HG02678 (cell line): ENCODE data around the gene ACOT4.
"Not testable (repeated sequence)": the region's sequence is repeated elsewhere in the genome, so short reads cannot be mapped to it uniquely, and the experiment has no call there.

ENCODE experiments used
- ATAC-seq: cut with Tn5 transposase; IDR thresholded peaks from one replicate; pipeline ENCODE4 v1.9.1; 2021; ENCODE audit warnings: mild to moderate bottlenecking, moderate library complexity; ENCODE audit not compliant: unreplicated experiment

Gene ACOT4, protein sequence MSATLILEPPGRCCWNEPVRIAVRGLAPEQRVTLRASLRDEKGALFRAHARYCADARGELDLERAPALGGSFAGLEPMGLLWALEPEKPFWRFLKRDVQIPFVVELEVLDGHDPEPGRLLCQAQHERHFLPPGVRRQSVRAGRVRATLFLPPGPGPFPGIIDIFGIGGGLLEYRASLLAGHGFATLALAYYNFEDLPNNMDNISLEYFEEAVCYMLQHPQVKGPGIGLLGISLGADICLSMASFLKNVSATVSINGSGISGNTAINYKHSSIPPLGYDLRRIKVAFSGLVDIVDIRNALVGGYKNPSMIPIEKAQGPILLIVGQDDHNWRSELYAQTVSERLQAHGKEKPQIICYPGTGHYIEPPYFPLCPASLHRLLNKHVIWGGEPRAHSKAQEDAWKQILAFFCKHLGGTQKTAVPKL

GRCh38 chr14:73591690-73592449 lies at the start of gene ACOT4:
Gene ACOT4 (plus strand): TSS chr14:73591873. CDS start chr14:73591960, 87 bp downstream.
- ATAC-seq: peak; percentile 64

DNA sequence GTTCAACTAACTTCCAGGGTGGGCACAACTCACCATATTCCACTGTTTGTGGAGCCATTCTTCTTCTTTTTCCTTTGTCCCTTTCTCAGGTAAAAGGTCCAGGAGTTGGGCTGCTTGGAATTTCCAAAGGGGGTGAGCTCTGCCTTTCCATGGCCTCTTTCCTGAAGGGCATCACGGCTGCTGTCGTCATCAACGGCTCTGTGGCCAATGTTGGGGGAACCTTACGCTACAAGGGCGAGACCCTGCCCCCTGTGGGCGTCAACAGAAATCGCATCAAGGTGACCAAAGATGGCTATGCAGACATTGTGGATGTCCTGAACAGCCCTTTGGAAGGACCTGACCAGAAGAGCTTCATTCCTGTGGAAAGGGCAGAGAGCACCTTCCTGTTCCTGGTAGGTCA lies 48.7 kb upstream of the ACOT4 start:
- not testable (repeated sequence) for ATAC-seq

GRCh38 chr14:73545353-73545752 lies 46.3 kb upstream of the ACOT4 start:
- not testable (repeated sequence) for ATAC-seq

DNA sequence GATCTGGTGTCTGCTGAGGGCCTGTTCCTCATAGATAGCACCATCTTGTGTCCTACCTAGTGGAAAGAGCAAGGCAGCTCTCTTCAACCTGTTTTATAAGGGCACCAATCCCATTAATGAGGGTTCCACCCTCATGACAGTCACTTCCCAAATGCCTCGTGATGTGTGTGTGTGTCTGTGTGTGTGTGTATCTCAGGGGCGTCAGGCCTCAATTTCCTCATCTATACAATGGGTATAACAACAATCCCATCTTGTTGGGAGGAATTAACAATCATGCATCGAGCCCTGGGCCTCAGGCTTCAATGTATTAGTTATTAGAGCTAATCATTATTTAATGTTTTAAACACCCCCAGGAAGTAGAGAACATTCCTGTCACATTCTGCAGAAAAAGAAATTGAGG lies 42.6 kb upstream of the ACOT4 start:
- not testable (repeated sequence) for ATAC-seq

DNA sequence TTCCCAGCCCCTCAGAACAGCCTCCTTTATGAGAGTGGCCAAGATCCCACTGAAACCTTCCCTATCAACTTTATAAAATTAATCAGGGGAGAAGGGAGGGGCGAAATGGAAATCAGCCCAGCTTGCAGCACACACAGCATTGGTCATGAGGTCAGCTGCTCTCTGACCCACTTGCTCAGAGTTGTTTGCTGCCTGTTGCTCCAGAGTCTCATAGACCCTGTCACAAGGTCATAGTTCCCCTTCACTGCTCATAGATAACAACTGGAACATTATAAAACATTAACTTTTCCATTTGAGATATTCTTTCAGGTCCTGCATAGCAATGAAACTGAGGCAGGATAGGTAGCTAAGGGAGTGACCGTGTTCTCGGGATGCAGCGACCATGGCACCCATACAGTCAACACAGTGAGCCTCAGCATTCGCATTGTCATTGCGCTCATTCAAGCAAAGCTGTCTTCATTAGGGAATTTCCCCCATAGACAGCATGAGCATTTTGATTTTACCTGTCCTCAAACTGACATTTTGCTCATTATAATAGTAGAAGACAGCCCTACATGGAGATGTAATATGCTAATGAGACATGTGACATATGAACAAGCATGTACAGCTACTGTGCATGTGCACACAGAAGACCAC lies 41.7 kb upstream of the ACOT4 start:
- not testable (repeated sequence) for ATAC-seq

- ATAC-seq: no peak
Observed at GRCh38 chr14:73553845-73554244, 37.8 kb upstream of the ACOT4 start.

- ATAC-seq: not testable (repeated sequence)
Observed at GRCh38 chr14:73557201-73557600, 34.5 kb upstream of the ACOT4 start.

DNA sequence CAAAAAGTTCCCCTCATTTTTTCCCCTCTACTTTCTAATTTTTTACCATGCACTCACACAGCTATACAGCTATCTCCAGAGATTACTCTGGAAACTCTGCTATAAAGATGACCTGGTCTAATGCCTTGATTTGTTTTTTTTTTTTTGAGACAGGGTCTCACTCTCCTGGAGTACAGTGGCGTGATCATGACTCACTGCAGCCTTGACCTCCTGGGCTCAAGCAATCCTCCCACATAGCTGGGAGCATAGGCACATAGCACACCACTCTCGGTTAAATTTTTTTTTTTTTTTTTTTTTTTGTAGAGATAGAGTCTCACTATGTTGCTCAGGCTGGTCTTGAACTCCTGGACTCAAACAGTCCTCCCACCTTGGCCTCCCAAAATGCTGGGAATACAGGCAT lies 33.4 kb upstream of the ACOT4 start:
- ATAC-seq: not testable (repeated sequence)

DNA sequence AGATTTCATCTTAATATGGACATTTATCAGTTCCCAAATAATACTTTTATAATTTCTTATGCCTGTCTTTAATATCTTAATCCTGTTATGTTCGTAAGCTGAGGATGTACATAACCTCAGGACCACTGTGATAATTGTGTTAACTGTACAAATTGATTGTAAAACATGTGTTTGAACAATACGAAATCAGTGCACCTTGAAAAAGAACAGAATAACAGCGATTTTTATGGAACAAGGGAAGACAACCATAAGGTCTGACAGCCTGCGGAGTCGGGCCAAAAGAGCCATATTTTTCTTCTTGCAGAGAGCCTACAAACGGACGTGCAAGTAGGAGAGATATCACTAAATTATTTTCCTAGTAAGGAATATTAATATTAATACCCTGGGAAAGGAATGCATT lies 29.4 kb upstream of the ACOT4 start:
- not testable (repeated sequence) for ATAC-seq

- not testable (repeated sequence) for ATAC-seq
Observed at GRCh38 chr14:73562696-73563095, 29.0 kb upstream of the ACOT4 start.

DNA sequence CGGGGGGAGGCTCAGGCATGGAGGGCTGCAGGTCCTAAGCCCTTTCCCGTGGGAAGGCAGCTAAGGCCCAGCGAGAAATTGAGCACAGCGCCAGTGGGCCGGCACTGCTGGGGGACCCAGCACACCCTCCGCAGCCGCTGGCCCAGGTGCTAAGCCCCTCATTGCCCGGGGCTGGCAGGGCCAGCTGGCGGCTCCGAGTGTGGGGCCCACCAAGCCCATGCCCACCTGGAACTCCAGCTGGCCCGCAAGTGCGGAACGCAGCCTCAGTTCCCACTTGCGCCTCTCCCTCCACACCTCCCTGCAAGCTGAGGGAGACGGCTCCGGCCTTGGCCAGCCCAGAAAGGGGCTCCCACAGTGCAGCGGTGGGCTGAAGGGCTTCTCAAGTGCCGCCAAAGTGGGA lies 25.2 kb upstream of the ACOT4 start:
- ATAC-seq: not testable (repeated sequence)

DNA sequence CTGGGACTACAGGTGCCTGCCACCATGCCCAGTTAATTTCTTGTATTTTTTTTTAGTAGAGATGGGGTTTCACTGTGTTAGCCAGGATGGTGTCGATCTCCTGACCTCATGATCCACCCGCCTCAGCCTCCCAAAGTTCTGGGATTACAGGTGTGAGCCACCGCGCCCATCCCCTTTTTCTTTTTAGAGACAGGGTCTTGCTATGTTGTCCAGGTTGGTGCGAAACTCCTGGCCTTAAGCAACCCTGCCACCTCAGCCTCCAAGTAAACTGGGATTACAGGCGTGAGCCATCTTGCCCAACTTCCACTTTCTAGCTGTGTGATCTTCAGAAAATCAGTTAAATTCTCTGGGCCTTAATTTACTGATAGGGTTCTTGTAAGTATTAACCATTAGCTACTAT lies 24.7 kb upstream of the ACOT4 start:
- not testable (repeated sequence) for ATAC-seq

GRCh38 chr14:73567358-73567757 lies 24.3 kb upstream of the ACOT4 start:
- ATAC-seq: no peak

DNA sequence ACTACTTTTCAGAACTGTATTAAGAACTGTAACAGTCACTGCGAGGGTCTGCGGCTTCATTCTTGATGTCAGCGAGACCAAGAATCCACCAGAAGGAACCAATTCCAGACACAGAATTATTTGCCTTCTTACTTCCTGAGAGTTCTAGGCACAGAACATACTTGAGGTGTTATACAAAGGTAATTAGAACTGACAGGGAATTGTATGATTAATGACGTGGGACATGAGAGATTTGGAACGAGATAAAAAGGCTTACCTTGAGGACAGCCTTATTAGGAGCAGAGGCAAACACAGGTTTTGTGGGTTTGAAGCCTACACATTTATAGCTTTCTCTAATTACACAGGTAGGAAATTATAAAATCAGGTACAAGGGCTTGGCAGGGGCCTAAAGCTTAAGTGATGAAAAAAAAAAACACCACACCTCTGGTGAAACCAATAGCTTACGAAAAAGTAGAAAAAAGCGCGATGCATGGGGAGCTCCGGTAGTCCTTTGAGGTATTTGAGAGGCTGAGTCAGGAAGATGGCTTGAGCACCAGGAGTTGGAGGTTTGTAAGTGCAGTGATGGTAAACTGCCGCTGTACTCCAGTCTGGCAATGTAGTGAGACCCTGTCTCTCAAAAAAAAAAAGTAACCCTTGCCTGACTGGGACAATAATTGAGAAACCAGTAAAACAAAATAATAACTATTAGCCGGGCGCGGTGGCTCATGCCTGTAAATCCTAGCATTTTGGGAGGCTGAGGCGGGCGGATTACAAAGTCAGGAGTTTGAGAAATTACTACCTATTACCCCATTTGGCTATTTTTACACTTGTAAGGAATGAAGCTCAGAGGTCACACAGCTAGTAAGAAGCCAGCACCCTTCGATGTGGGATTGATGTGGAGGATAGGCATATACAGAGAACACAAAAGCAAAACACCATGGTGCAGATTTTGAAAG lies 23.5 kb upstream of the ACOT4 start:
- no peak for ATAC-seq

- not testable (repeated sequence) for ATAC-seq
Observed at GRCh38 chr14:73568886-73569184, 22.8 kb upstream of the ACOT4 start.

- peak; percentile 64 for ATAC-seq
Observed at GRCh38 chr14:73569185-73569958, 22.3 kb upstream of the ACOT4 start, which contains the start of gene ACOT2. Gene ACOT2 (plus strand): TSS chr14:73569213. CDS start chr14:73569241, 28 bp downstream.

DNA sequence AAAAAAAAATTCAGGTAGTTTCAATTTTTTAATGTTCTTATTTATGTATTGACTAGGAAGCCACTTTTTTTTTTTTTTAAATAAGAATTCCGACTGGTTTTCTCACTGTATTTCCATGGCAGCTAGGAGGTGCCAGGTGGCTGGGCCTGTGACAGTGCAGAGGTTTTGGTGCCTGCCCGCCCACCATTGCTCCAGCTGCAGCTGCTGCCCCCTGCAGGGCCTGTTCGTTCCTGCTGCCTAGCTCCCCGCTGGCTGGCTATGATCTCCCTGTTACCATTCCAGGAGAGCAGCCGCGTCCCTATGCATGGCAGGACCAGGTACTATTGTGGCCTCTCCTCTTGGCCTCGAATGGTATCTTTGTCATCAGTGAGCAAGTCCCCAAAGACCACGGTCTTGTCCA lies 20.8 kb upstream of the ACOT4 start:
- ATAC-seq: peak; percentile 58

DNA sequence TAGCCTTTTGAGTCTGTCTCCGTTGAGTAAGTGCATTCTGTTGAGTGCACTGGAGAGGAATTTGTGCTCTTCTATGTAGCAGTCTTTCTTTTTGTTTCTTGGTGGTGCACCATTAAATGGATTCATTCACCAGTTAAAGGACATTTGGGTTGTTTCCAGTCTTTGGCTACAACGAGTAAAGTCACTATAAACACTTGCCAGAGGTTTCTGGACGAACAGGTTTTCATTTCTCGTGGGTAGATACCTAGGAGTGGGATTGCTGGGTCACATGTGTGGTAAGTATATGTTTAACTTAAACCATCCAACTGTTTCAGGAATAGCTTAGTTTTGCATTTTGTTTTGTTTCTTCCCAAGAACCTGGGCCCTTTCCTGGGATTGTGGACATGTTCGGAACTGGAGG lies 18.6 kb upstream of the ACOT4 start:
- ATAC-seq: not testable (repeated sequence)

GRCh38 chr14:73573740-73574139 lies 17.9 kb upstream of the ACOT4 start:
- ATAC-seq: not testable (repeated sequence)

GRCh38 chr14:73574251-73574650 lies 17.4 kb upstream of the ACOT4 start:
- ATAC-seq: not testable (repeated sequence)
